Measurements from ENCODE around the gene BCAP31.

The BCAP31 gene

GRCh38 chrX:153674219-153674851, 49.9 kb downstream of the BCAP31 start:
- no peak for DNase-seq (ENCODE audit: low read depth in 3 of 3)

GRCh38 chrX:153673428-153674218, 50.6 kb downstream of the BCAP31 start, which contains the start of gene PNCK:
TSS of gene PNCK (minus strand) at chrX:153673813. CDS start at chrX:153673076, 737 bp downstream.
- no peak for DNase-seq (ENCODE audit: low read depth in 3 of 3)

GRCh38 chrX:153672531-153673427, 51.4 kb downstream of the BCAP31 start:
- DNase-seq (ENCODE audit: low read depth in 3 of 3): no peak

DNA sequence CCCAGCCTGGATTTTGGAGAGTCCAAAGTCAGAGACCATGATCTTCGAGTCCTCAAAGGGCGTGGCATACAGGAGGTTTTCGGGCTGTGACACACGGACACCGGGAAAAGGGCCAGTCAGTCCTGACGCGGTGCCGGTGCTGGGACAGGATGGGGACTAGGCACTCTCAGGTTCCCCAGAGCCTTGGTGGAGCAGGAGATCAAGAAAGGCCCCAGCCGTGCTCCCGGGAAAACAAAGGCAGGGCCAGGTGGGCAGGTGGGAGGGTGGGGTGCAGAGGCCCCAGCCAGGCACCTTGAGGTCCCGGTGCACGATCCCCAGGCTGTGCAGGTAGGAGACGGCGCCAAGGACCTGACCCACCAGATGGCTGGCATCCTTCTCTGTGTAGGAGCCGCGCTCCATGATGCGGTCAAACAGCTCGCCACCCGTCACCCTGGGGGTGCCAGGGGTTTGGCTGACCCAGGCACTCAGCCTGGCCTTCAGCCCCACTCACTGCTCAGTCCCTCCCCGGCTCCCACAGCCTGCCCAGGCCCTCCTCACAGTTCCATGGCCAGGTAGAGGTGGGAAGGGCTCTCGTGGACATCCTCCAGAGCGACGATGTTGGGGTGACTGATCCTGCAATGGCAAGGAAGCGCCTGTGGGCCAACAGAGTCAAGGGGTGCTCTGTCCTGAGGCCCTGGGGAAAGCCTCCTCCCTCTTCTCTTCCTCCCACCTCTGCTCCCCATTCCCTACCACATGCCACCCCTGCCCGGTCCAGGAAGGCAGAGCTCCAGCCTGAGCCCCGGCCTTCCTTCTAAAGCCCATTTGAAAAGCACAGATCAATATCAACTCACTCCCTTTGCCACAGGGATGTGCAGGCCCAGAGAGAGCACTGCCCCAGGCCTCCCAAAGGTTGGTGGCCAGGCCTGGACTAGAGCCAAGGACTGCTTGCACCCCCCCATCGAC, 52.3 kb downstream of the BCAP31 start:
- DNase-seq (ENCODE audit: low read depth in 3 of 3): no peak

DNA sequence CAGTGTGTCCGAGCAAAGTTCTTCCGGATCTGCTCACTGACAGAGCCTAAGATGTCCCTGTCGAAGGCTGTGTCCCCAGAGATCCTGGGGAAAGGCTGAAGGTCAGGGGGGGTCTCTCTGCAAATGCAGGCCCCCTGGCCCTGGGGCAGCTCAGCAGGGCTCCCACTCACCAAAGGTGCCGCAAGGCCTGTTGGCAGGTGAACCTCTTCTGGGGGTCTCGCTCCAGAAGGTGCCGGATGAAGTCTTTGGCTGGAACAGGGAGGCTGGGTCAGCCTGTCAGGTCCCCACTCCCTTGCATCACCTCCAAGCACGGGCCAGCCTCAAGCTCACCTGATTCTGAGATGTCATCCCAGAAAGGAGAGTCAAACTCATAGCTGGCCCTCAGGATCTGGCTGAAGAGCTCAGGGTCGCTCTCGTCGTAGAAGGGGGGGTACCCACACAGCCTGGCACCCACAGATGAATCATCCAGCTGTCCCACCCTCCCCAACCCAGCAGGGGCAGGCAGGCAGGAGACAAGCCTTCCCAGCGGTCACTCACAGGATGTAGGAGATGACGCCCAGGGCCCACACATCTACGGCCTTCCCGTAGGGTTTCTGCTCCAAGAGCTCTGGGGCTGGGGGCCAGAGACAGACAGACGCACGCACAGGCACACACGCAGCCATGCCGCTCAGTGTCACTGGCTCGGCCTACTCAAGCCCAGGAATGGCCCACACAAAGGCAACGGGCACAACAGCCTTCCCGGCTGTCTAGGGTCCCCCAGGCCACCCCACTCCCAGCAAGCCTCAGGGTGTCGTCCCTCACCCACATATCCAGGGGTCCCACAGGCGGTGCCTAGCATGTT, 53.2 kb downstream of the BCAP31 start:
- no peak for DNase-seq (ENCODE audit: low read depth in 3 of 3)

GRCh38 chrX:153669901-153670731, 54.1 kb downstream of the BCAP31 start:
- no peak for DNase-seq (ENCODE audit: low read depth in 3 of 3)

GRCh38 chrX:153669174-153669890, 54.9 kb downstream of the BCAP31 start:
- no peak for DNase-seq (ENCODE audit: low read depth in 3 of 3)

DNA sequence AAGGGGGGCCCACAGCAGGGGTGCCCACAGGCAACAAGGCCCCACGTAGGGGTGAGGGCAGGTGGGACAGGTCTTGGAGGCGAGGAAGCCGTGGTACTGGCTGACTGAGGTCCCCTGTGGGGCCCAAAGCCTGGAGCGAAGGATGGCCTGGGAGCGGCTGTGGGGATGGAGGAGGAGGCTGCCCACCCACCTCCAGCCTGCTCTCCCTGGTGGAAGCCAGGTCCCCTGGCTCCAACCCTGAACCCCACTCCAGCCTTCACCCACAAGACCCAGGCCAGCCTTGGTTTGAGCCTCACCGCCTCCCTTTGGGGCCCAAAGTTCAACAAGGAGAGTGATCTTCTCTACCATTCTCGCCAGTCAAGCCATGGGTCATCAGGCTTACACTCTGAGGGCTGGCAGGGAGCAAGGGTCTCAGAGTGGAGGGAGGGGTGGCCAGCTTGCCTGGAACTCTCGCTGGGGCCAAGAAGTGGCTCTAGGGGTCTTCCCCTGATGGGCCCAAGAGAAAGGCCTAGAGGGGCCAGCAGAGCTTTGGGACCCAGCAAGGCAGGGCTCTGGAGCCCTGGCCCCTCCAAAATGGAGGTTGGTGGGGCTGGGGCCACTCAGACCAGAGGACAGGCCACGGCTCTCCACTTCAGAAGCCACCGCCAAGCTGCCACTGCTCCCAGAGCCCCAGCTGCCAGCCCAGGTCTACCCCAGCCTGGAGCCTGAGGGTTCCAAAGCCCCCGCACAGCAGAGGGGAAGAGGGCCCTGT, 55.6 kb downstream of the BCAP31 start:
- DNase-seq (ENCODE audit: low read depth in 3 of 3): no peak

DNA sequence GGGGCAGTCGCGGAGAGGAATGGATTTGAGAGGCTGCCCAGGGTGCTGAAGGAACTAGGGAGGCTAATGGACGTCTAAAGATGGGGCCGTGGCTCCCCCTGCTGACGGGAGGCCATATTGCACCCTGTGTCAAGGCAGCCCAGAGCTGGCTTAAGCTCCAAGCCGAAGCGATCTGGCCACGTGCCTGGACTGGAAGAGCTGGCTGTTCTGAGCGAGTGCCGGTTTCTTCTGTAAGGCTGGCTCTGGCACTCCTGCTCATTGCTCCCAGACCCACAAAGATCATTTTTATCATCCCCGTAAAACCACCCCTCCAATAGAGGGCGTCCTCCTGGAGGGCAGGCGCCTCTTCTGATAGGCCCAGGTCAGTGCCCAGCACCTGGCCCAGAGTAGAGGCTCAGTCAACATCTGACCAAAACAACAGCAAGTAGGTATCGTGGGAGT, 56.2 kb downstream of the BCAP31 start:
- peak; percentile 52 to 80 (median 61) for DNase-seq (ENCODE audit: low read depth in 3 of 3)

GRCh38 chrX:153667281-153667955, 56.8 kb downstream of the BCAP31 start:
- no peak for DNase-seq (ENCODE audit: low read depth in 3 of 3)

DNA sequence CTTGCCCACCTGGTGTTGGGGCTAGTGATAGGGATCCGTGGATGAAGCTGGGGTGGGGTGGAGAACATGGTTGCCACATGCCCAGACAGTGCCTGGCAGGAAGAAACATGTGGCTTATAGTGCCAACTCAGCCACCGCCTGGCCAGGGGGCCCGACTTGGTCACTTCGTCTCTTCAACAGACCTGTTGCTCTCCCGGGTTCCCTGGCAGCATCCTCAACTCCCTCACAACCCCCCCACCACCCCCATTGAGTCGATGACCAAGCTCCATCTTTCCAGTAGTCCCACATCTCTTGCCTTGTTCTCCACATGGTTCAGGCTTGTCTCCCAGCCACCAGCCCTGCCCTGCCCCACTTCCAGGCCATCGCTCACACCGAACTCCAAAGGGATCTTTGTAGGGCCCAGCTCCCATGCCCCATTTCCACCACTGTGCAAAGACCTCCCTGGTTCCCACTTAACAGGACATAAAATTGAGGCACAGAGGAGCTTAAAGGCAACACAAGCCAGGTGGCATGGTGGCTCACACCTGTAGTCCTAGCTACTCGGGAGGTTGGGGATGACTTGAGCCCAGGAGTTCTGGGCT, 58.4 kb downstream of the BCAP31 start:
- no peak for DNase-seq (ENCODE audit: low read depth in 3 of 3)

DNA sequence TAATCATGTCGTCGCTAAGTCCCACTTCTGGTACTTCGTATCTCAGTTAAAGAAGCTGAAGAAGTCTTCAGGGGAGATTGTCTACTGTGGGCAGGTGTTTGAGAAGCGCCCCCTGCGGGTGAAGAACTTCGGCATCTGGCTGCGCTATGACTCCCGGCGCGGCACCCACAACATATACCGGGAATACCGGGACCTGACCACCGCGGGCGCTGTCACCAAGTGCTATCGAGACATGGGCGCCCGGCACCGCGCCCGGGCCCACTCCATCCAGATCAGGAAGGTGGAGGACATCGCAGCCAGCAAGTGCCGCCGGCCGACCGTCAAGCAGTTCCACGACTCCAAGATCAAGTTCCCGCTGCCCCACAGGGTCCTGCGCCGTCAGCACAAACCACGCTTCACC, 61.9 kb downstream of the BCAP31 start:
- DNase-seq (ENCODE audit: low read depth in 3 of 3): peak; percentile 27 to 56 (median 36)

GRCh38 chrX:153659268-153659667, 64.9 kb downstream of the BCAP31 start:
- DNase-seq (ENCODE audit: low read depth in 3 of 3): no peak

DNA sequence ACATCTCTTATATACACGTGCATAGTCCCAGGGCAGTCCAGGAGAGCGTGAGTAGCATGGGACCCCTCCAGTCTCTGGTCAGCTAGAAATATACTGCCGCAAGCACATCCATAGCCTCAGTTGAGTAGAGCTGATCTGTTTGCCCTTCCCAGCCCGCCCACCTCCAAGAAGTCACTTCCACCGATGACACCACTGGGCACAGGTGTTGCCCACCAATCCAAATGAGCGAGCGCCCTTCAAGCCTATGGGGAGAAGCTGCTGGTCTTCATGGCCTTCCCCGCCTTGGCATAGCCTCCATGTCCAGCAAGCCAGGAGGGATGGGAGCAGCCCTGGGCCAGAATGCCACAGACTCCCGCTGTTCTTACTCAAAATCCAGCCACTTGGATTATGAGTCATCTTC, 67.0 kb downstream of the BCAP31 start:
- no peak for DNase-seq (ENCODE audit: low read depth in 3 of 3)

DNA sequence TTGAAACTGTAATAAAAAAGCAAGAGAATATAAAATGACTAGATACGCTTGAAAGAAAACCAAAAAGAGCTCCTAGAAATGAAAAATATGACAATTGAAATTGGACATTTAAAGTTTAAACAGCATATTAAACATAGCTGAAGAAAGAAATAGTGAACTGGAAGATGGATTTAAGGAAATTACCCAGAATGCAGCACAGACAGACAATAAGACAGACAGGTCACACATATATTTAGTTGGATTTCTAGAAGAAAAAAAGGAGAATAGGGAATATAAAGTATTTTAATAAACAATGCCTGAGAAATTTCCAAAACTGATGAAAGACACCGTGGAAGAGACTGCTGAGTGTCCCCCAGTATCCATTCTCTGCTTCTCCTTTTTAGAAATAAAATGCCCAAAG, 70.6 kb downstream of the BCAP31 start:
- DNase-seq (ENCODE audit: low read depth in 3 of 3): no peak

GRCh38 chrX:153651540-153652079, 72.6 kb downstream of the BCAP31 start:
- DNase-seq (ENCODE audit: low read depth in 3 of 3): no peak

DNA sequence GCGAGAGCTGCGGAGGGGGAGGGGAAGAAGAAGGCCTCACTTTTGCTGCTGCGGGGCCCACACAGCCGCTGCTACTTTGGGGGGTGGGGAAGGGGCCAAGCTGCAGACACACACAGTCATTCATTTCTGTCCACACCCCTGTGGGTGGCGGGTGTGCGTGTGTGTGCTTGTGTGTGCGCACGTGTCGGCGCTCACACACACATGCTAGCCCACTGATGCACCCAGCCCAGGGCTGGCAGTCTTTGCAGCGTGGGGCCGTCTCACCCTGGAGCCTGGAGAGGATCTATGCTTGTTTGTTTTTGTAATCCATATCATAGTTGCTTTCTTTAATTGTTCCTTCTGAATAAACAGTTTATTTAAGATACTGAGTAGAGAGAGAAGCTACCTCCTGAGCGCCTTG, 73.2 kb downstream of the BCAP31 start:
- no peak for DNase-seq (ENCODE audit: low read depth in 3 of 3)
